ENCODE results near the gene SAE1.

- TF ChIP-seq CTCF (conservative IDR thresholded peaks at IDR 0.05 in 1 of 2, IDR thresholded peaks at IDR 0.05 in 1 of 2; ENCODE audit: extremely low read depth in 1 of 2, insufficient read depth in 1 of 2, low read depth in 1 of 2, low read length in 2 of 2) = no peak
- TF ChIP-seq EZH2 (IDR thresholded peaks at IDR 0.05; ENCODE audit: borderline replicate concordance, low read length) = no peak
These were observed 26.3 kb downstream of the SAE1 start for GRCh38 chr19:47156861-47157430.

Data from mammary epithelial cell (primary cell).